GM23338 (cell line): ENCODE results near the gene TUBAL3. TPM values are rescaled to one million over a fixed set of nuclear protein-coding genes. Genes with fewer than 3 reads are reported as not detected.
A peak's percentile ranks its signal among the peaks of the same experiment; 100 is the strongest.
"Not testable (repeated sequence)": the region's sequence is repeated elsewhere in the genome, so short reads cannot be mapped to it uniquely, and the experiment has no call there.

Source experiments
- ATAC-seq: fragments of 200-7000 bp; cut with Tn5 transposase; 3 replicates; pipeline ENCODE4 v1.9.1; 2020
- DNase-seq: peaks from one replicate; pipeline ENCODE4 v3.0.0-alpha.2; 2015; ENCODE audit warnings: low spot score
- H2AFZ ChIP-seq: fragments of 200-600 bp; sonication (generic); 2 replicates; pipeline ENCODE4 v1.8.0; 2016; ENCODE audit warnings: antibody characterized with exemption, mild to moderate bottlenecking, moderate library complexity
- H3F3A ChIP-seq: fragments of 200-600 bp; sonication (generic); replicated peaks from 2 replicates; pipeline ENCODE4 v1.8.0; 2017; ENCODE audit warnings: antibody characterized with exemption, mixed run types, low read depth
- H3K27ac ChIP-seq: fragments of 200-600 bp; sonication (generic); 2 replicates; pipeline ENCODE4 v1.6.1; 2016; ENCODE audit warnings: low read depth
- H3K27me3 ChIP-seq: fragments of 200-600 bp; sonication (generic); 2 replicates; pipeline ENCODE4 v1.8.0; 2016; ENCODE audit warnings: mild to moderate bottlenecking, mixed run types, moderate library complexity; ENCODE audit not compliant: insufficient read depth
- H3K36me3 ChIP-seq: fragments of 200-600 bp; sonication (generic); 2 replicates; pipeline ENCODE4 v1.8.0; 2016; ENCODE audit warnings: mild to moderate bottlenecking; ENCODE audit not compliant: insufficient read depth
- H3K4me1 ChIP-seq: fragments of 200-600 bp; sonication (generic); 2 replicates; pipeline ENCODE4 v1.8.0; 2016; ENCODE audit warnings: mild to moderate bottlenecking, moderate library complexity; ENCODE audit not compliant: insufficient read depth
- H3K4me2 ChIP-seq: fragments of 200-600 bp; sonication (generic); 2 replicates; pipeline ENCODE4 v1.7.1; 2017; ENCODE audit warnings: mixed run types
- H3K4me3 ChIP-seq: fragments of 200-600 bp; sonication (generic); 2 replicates; pipeline ENCODE4 v1.6.1; 2016; ENCODE audit warnings: mixed run types
- H3K79me2 ChIP-seq: fragments of 200-600 bp; sonication (generic); replicated peaks from 2 replicates; pipeline ENCODE4 v1.8.0; 2017; ENCODE audit warnings: mild to moderate bottlenecking; ENCODE audit not compliant: insufficient read depth
- H3K9me2 ChIP-seq: fragments of 200-600 bp; sonication (generic); 2 replicates; pipeline ENCODE4 v1.8.0; 2017; ENCODE audit not compliant: insufficient read depth
- H4K20me1 ChIP-seq: fragments of 200-600 bp; sonication (generic); replicated peaks from 2 replicates; pipeline ENCODE4 v1.8.0; 2017; ENCODE audit warnings: mild to moderate bottlenecking; ENCODE audit not compliant: insufficient read depth
- H3K27ac Mint-ChIP-seq: 2 replicates; pipeline ENCODE4 v1.8.0; 2020; ENCODE audit warnings: inconsistent platforms, mild to moderate bottlenecking, moderate library complexity, mixed read lengths
- H3K27me3 Mint-ChIP-seq: 3 replicates; pipeline ENCODE4 v1.8.0; 2022; ENCODE audit warnings: low read depth, mild to moderate bottlenecking, moderate library complexity, mixed read lengths, inconsistent platforms; ENCODE audit not compliant: insufficient read depth, poor library complexity
- H3K36me3 Mint-ChIP-seq: 3 replicates; pipeline ENCODE4 v1.8.0; 2021; ENCODE audit warnings: low read depth, mild to moderate bottlenecking, inconsistent platforms, moderate library complexity, mixed read lengths
- H3K4me1 Mint-ChIP-seq: 3 replicates; pipeline ENCODE4 v1.8.0; 2020; ENCODE audit warnings: mild to moderate bottlenecking, inconsistent platforms, mixed read lengths
- H3K4me3 Mint-ChIP-seq: 3 replicates; pipeline ENCODE4 v1.8.0; 2021; ENCODE audit warnings: moderate library complexity, mild to moderate bottlenecking, inconsistent platforms, mixed read lengths
- H3K9me3 Mint-ChIP-seq: 3 replicates; pipeline ENCODE4 v1.8.0; 2020; ENCODE audit warnings: moderate library complexity, mild to moderate bottlenecking, inconsistent platforms, mixed read lengths
- EZH2phosphoT487 ChIP-seq: fragments of 200-600 bp; sonication (generic); IDR thresholded peaks from one replicate; pipeline ENCODE4 v1.8.1; 2018; ENCODE audit warnings: antibody characterized with exemption; ENCODE audit not compliant: unreplicated experiment
- REST ChIP-seq: IDR thresholded peaks from one replicate; pipeline ENCODE4 v1.6.1; 2018; ENCODE audit warnings: antibody characterized with exemption; ENCODE audit not compliant: unreplicated experiment
- polyA plus RNA-seq: library from polyadenylated mRNA; unstranded; fragments of >200 nt; fragmentation: Nextera tagmentation; extraction: Ambion mirVana; gene quantifications from 2 replicates; pipeline ENCODE4 v1.2.1, GENCODE V29; 2016
- total RNA-seq: library from RNA; depleted of rRNA; stranded (reverse); fragments of >200 nt; shearing (Covaris generic); gene quantifications from 2 replicates; pipeline ENCODE4 v1.2.3, GENCODE V29; 2014

Gene TUBAL3
- total and polyA plus RNA-seq, 2 experiments from 2014 or later: not detected

- no peak for TF ChIP-seq REST
These were observed 23.4 kb downstream of the TUBAL3 start (continued) for GRCh38 chr10:5381187-5381586.

GRCh38 chr10:5380395-5380794 is 24.2 kb downstream of the TUBAL3 start:
- not testable (repeated sequence) for H3K27me3 ChIP-seq, H3K36me3 Mint-ChIP-seq, H3K27ac ChIP-seq, H3K27me3 Mint-ChIP-seq, H3K4me1 Mint-ChIP-seq, H3K9me2 ChIP-seq, H3F3A ChIP-seq, H3K4me1 ChIP-seq, H3K4me3 Mint-ChIP-seq, H3K4me2 ChIP-seq, ATAC-seq, H3K4me3 ChIP-seq, H4K20me1 ChIP-seq, H3K36me3 ChIP-seq, DNase-seq, H3K79me2 ChIP-seq, H3K27ac Mint-ChIP-seq, H2AFZ ChIP-seq
- peaks cover 12% of the 10 kb centered on the region; the same call in 1 of the 3 replicates for H3K9me3 Mint-ChIP-seq

- not testable (repeated sequence) for H3K36me3 Mint-ChIP-seq, H3K27ac Mint-ChIP-seq
These were observed 25.4 kb downstream of the TUBAL3 start for GRCh38 chr10:5379202-5379601.

GRCh38 chr10:5376450-5376849 is 28.2 kb downstream of the TUBAL3 start:
- peaks cover 6% of the 10 kb centered on the region; the same call in 2 of the 3 replicates for H3K36me3 Mint-ChIP-seq
- no peaks in the 10 kb centered on the region for H3K4me1 Mint-ChIP-seq
- H3K4me2 ChIP-seq: no peak overlapping the region
- H3K9me3 Mint-ChIP-seq: peaks cover 19% of the 10 kb centered on the region
- H3K36me3 ChIP-seq: no peaks in the 10 kb centered on the region; the same call in 1 of the 2 replicates
- no peaks in the 10 kb centered on the region for H3K79me2 ChIP-seq
- H3K4me1 ChIP-seq: no peaks in the 10 kb centered on the region
- DNase-seq (no peak), ATAC-seq (no peak)
- H2AFZ ChIP-seq: no peak overlapping the region
- H4K20me1 ChIP-seq: no peaks in the 10 kb centered on the region
- TF ChIP-seq REST: peak; percentile 50
- no peak for TF ChIP-seq EZH2phosphoT487
- peaks cover 1% of the 10 kb centered on the region for H3K27me3 Mint-ChIP-seq
- H3K27ac ChIP-seq: no peak overlapping the region
- no peaks in the 10 kb centered on the region; the same call in 1 of the 2 replicates for H3F3A ChIP-seq
- H3K4me3 ChIP-seq: no peak overlapping the region
- no peak overlapping the region for H3K4me3 Mint-ChIP-seq
- no peaks in the 10 kb centered on the region for H3K27me3 ChIP-seq
- no peak overlapping the region for H3K27ac Mint-ChIP-seq
- no peaks in the 10 kb centered on the region for H3K9me2 ChIP-seq

More at GRCh38 chr10:5379202-5379601, 25.4 kb downstream of the TUBAL3 start:
- H3K27me3 Mint-ChIP-seq, H3K9me2 ChIP-seq, H3K79me2 ChIP-seq, H3K4me3 ChIP-seq, H3K4me1 ChIP-seq, H3K27me3 ChIP-seq, ATAC-seq, H3F3A ChIP-seq, H3K4me1 Mint-ChIP-seq, H3K27ac ChIP-seq, H3K4me2 ChIP-seq, H3K36me3 ChIP-seq, H3K9me3 Mint-ChIP-seq, H2AFZ ChIP-seq, H3K4me3 Mint-ChIP-seq, H4K20me1 ChIP-seq, DNase-seq: not testable (repeated sequence)
